ENCODE results near the gene DNAL1.

- TF ChIP-seq, protein P1, sequence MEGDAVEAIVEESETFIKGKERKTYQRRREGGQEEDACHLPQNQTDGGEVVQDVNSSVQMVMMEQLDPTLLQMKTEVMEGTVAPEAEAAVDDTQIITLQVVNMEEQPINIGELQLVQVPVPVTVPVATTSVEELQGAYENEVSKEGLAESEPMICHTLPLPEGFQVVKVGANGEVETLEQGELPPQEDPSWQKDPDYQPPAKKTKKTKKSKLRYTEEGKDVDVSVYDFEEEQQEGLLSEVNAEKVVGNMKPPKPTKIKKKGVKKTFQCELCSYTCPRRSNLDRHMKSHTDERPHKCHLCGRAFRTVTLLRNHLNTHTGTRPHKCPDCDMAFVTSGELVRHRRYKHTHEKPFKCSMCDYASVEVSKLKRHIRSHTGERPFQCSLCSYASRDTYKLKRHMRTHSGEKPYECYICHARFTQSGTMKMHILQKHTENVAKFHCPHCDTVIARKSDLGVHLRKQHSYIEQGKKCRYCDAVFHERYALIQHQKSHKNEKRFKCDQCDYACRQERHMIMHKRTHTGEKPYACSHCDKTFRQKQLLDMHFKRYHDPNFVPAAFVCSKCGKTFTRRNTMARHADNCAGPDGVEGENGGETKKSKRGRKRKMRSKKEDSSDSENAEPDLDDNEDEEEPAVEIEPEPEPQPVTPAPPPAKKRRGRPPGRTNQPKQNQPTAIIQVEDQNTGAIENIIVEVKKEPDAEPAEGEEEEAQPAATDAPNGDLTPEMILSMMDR (IDR thresholded peaks at IDR 0.05): no peak
- no peak for TF ChIP-seq POLR2A (IDR thresholded peaks at IDR 0.05)
These were observed 97.9 kb downstream of the DNAL1 start for GRCh38 chr14:73742520-73743238.
